B cell (primary cell): ENCODE measurements around the gene SETBP1.

Experiments
- EZH2 ChIP-seq: IDR thresholded peaks from 2 replicates; pipeline ENCODE4 v1.6.1; 2012; ENCODE audit warnings: borderline replicate concordance, low read depth, mild to moderate bottlenecking, moderate library complexity, low read length; ENCODE audit not compliant: insufficient read depth, poor library complexity, severe bottlenecking
- TF ChIP-seq, protein P1 (sequence below): fragments of 200-600 bp; IDR thresholded peaks from one replicate; pipeline ENCODE4 v1.8.0; 2022; ENCODE audit warnings: antibody characterized with exemption, mild to moderate bottlenecking

DNA sequence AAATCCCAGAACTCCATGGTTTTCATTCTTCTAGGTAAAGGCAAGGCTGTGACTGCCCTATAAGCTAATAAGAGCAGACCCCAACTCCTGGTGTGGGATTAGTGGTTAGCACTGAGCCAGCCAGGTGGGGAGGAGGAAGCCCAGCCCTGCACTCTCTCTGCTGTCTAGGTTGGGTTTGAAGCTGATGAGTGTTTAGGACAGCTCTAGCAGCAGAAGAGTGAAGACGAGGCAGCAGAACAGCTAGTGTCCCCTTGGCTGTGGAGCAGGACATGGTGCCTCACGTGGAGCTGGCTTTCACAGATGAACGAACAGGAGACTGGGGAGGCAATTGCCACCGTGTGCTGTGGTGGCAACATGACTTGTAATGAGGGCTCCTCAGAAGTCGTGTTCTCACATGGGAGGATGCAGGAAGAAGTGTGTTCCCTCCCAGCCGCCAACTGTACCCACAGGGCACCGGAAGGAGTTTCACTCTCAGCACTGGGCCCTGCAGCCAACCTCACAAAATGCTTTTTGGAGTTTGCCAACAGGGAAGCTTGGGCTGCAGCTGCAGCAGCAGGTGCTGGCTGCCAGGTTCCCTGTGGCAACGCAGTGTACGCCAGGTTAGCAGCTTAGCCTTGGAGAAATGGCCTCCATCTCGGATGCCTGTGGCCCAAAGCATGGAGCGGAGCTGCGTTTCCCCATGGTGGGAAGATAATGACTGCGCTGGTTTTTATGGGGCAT is 328.2 kb downstream of the SETBP1 start:
- TF ChIP-seq, protein P1, sequence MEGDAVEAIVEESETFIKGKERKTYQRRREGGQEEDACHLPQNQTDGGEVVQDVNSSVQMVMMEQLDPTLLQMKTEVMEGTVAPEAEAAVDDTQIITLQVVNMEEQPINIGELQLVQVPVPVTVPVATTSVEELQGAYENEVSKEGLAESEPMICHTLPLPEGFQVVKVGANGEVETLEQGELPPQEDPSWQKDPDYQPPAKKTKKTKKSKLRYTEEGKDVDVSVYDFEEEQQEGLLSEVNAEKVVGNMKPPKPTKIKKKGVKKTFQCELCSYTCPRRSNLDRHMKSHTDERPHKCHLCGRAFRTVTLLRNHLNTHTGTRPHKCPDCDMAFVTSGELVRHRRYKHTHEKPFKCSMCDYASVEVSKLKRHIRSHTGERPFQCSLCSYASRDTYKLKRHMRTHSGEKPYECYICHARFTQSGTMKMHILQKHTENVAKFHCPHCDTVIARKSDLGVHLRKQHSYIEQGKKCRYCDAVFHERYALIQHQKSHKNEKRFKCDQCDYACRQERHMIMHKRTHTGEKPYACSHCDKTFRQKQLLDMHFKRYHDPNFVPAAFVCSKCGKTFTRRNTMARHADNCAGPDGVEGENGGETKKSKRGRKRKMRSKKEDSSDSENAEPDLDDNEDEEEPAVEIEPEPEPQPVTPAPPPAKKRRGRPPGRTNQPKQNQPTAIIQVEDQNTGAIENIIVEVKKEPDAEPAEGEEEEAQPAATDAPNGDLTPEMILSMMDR: no peak
- TF ChIP-seq EZH2: no peak
